Natural killer cell (primary cell): ENCODE measurements around the gene ALK. TPM values are rescaled to one million over a fixed set of nuclear protein-coding genes. Genes with fewer than 3 reads are reported as not detected.

Experiments
- ATAC-seq, 3 donors: fragments of 150-1000 bp in 2 of 3; fragments of 200-7000 bp in 1 of 3; cut with Tn5 transposase; 1 replicate in 1 of 3; 2 replicates in 2 of 3; pipeline ENCODE4 v1.10.0; 2021; ENCODE audit warnings: mild to moderate bottlenecking in 2 of 3, moderate library complexity in 2 of 3
- DNase-seq, 2 donors: peaks; one replicate each; pipeline versions ENCODE4 v3.0.0 to v3.0.0-alpha.2; 2013 to 2021; ENCODE audit warnings: mixed read lengths in 1 of 2
- H3K27ac ChIP-seq: one replicate; pipeline ENCODE4 v1.5.1; 2013; ENCODE audit warnings: mild to moderate bottlenecking, low read length
- H3K27me3 ChIP-seq: one replicate; pipeline ENCODE4 v1.6.1; 2013; ENCODE audit warnings: low read length; ENCODE audit not compliant: control insufficient read depth, insufficient read depth
- H3K36me3 ChIP-seq: one replicate; pipeline ENCODE4 v1.6.1; 2013; ENCODE audit warnings: low read length; ENCODE audit not compliant: control insufficient read depth, insufficient read depth
- H3K4me1 ChIP-seq: one replicate; pipeline ENCODE4 v1.6.1; 2013; ENCODE audit warnings: low read length; ENCODE audit not compliant: control insufficient read depth, insufficient read depth
- H3K4me3 ChIP-seq: one replicate; pipeline ENCODE4 v1.5.1; 2013; ENCODE audit warnings: low read length
- H3K9me3 ChIP-seq: one replicate; pipeline ENCODE4 v1.6.1; 2013; ENCODE audit warnings: low read length; ENCODE audit not compliant: control insufficient read depth, insufficient read depth
- H3K27ac Mint-ChIP-seq, 2 donors: one replicate each; pipeline ENCODE4 v1.8.0; 2022; ENCODE audit warnings: mild to moderate bottlenecking in 2 of 2, mixed read lengths in 2 of 2, moderate library complexity in 1 of 2
- H3K27me3 Mint-ChIP-seq, 2 donors: one replicate each; pipeline ENCODE4 v1.8.0; 2022; ENCODE audit warnings: low read depth in 2 of 2, mixed read lengths in 2 of 2
- H3K36me3 Mint-ChIP-seq: one replicate; pipeline ENCODE4 v1.8.0; 2022; ENCODE audit warnings: mixed read lengths
- H3K4me1 Mint-ChIP-seq, 2 donors: one replicate each; pipeline ENCODE4 v1.8.0; 2022; ENCODE audit warnings: mixed read lengths in 2 of 2
- H3K4me3 Mint-ChIP-seq: one replicate; pipeline ENCODE4 v1.8.0; 2022; ENCODE audit warnings: mild to moderate bottlenecking, moderate library complexity, mixed read lengths
- H3K9me3 Mint-ChIP-seq, 2 donors: one replicate each; pipeline ENCODE4 v1.8.0; 2022; ENCODE audit warnings: mixed read lengths in 2 of 2
- WGBS: methylation state at CpG from one replicate; pipeline ENCODE4 v1.1.7; 2013; ENCODE audit warnings: missing lambda C conversion rate; ENCODE audit not compliant: insufficient coverage; 5-methylcytosine and 5-hydroxymethylcytosine counted together
- intact Hi-C: fragments of 100-400 bp; cut with micrococcal nuclease; formaldehyde crosslinking; loops from one replicate; pipeline ENCODE4 v1.14.2; 2022
- total RNA-seq, 4 donors: library from RNA; stranded (reverse); fragments of 120-200 nt in 1 of 4; gene quantifications; one replicate each; pipeline versions ENCODE4 v1.2.3 to v1.2.4, GENCODE V29; 2013 to 2022
- TF ChIP-seq, protein P1 (sequence below): fragments of 200-600 bp; IDR thresholded peaks from one replicate; pipeline ENCODE4 v1.8.0; 2022; ENCODE audit warnings: antibody characterized with exemption

ALK gene
- total RNA-seq, 3 donors from 2014 or later (not counting 1 experiment from before 2014, with no cell fraction given): not detected

DNA sequence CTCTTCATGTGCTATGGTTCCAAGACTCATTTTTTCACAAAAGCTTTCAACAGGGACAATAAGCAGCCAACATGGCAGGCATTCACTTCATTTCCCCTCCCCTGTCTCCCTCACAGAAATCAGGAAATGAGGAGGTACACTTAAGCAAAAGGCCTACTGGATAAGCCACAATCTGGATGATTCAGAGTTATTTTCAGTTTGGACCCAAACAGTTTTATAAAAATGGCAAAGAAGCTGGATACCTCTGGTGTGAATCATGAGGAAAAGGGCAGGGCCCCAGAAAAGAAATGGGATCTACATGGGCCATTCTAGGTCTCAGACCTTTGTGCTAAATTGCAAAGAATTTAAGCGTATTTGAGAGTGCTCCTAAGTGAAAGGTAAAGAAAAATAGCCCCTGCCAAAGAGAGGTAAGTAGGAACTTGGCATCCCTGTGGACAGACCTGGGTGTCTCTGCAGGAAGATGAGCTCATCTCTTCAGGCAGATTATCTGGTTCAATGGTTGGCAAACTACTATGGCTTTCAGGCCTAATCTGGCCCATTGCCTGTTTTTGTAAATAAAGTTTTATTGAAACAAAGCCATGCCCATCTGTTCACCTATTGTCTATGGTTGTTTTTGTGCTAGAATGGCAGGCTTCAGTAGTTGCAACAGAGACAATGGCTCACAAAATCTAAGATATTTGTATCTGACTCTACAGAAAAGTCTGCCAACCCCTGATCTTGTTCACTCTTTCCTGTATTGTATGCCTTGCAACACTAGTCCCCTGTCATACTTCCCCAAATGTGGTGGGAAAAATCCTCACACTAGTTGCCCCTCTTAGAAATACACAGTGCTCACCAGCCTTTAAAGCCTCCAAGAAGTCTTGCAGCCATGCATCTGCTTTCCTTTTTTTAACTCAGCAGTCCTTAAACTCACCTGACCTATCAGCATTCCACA is 315.0 kb downstream of the ALK start:
- Histone ChIP-seq H3K9me3 (no peaks in the 10 kb centered on the region), H3K27ac (no peak overlapping the region), H3K4me1 (no peaks in the 10 kb centered on the region), H3K36me3 (no peaks in the 10 kb centered on the region), H3K4me3 (no peak overlapping the region), H3K27me3 (no peaks in the 10 kb centered on the region)
- TF ChIP-seq, protein P1, sequence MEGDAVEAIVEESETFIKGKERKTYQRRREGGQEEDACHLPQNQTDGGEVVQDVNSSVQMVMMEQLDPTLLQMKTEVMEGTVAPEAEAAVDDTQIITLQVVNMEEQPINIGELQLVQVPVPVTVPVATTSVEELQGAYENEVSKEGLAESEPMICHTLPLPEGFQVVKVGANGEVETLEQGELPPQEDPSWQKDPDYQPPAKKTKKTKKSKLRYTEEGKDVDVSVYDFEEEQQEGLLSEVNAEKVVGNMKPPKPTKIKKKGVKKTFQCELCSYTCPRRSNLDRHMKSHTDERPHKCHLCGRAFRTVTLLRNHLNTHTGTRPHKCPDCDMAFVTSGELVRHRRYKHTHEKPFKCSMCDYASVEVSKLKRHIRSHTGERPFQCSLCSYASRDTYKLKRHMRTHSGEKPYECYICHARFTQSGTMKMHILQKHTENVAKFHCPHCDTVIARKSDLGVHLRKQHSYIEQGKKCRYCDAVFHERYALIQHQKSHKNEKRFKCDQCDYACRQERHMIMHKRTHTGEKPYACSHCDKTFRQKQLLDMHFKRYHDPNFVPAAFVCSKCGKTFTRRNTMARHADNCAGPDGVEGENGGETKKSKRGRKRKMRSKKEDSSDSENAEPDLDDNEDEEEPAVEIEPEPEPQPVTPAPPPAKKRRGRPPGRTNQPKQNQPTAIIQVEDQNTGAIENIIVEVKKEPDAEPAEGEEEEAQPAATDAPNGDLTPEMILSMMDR: no peak
- no peak for ATAC-seq
- Mint-ChIP-seq H3K27me3 (peaks cover 4 to 8% of the 10 kb centered on the region in 2 donors), H3K9me3 (no peaks in the 10 kb centered on the region), H3K27ac (no peak overlapping the region), H3K4me3 (no peak overlapping the region), H3K36me3 (no peaks in the 10 kb centered on the region), H3K4me1 (peaks cover 0 to 4% of the 10 kb centered on the region in 2 donors)
- 86% methylated on average over 1 of the region's 1 CpG for WGBS
- DNase-seq: no peak
- intact Hi-C loops: no loop called here

DNA sequence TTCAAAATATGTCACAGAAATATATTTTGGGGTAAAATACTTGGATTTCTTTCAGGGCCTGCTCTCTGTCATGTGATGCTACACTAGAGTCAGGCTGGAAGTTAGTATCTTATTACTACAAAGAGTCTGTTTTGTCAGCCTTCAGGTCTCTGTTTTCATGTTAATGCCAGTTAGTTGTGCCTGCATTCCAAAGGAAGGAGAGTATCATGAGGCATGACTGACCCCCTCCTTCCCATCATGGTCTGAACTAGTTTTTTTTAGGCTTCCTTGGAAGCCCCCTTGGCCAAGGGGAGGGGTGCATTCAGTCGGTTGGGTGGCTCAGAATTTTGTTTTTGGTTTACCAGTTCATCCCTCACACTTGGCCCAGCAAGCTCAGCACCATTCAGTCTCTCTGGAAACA is 318.0 kb downstream of the ALK start:
- H3K4me1 Mint-ChIP-seq: peaks cover 0 to 4% of the 10 kb centered on the region in 2 donors
- H3K27ac ChIP-seq: no peak overlapping the region
- H3K36me3 Mint-ChIP-seq: no peaks in the 10 kb centered on the region
- no peaks in the 10 kb centered on the region for H3K4me1 ChIP-seq
- peaks cover 0 to 2% of the 10 kb centered on the region in 2 donors for H3K27me3 Mint-ChIP-seq
- no peaks in the 10 kb centered on the region for H3K9me3 ChIP-seq
- H3K36me3 ChIP-seq: no peaks in the 10 kb centered on the region
- WGBS: 40% methylated on average over 1 of the region's 1 CpG
- H3K4me3 Mint-ChIP-seq: no peak overlapping the region
- H3K9me3 Mint-ChIP-seq: no peaks in the 10 kb centered on the region
- H3K4me3 ChIP-seq: no peak overlapping the region
- DNase-seq (no peak), ATAC-seq (no peak)
- TF ChIP-seq, protein P1: no peak
- no peak overlapping the region for H3K27ac Mint-ChIP-seq
- intact Hi-C loops: no loop called here
- H3K27me3 ChIP-seq: no peaks in the 10 kb centered on the region

DNA sequence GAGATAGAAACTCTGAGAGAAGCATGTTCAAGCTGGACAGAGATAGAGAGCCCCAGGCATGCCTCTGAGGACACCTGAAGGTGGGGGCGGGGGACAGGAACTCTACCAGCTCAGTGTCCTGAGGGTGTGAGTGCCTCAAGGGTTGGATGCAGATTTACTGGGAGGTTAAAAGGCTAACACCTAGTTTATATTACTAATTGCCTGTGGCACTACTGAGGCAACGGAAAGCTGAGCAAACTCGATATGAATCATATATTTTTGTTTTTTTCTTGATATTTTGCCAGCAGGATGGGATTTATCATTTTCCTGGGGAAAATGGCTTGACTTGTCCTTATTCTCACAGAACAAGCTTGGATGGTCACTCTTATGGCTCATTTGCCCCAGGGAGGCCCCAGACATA is 319.5 kb downstream of the ALK start:
- intact Hi-C loops: no loop called here
- Mint-ChIP-seq H3K36me3 (no peaks in the 10 kb centered on the region), H3K27ac (no peak overlapping the region), H3K4me3 (no peak overlapping the region), H3K9me3 (no peaks in the 10 kb centered on the region), H3K27me3 (peaks cover 0 to 2% of the 10 kb centered on the region in 2 donors), H3K4me1 (no peaks in the 10 kb centered on the region)
- TF ChIP-seq, protein P1: no peak
- no peak overlapping the region for H3K27ac ChIP-seq
- H3K4me1 ChIP-seq: no peaks in the 10 kb centered on the region
- H3K4me3 ChIP-seq: no peak overlapping the region
- no peak for DNase-seq
- WGBS: 96% methylated on average over 3 of the region's 3 CpGs
- H3K27me3 ChIP-seq: no peaks in the 10 kb centered on the region
- no peaks in the 10 kb centered on the region for H3K36me3 ChIP-seq
- ATAC-seq: no peak
- H3K9me3 ChIP-seq: no peaks in the 10 kb centered on the region
